Retinal pigment epithelial cell (primary cell): ENCODE data around the gene TMC4.

Source experiments
- DNase-seq: peaks from one replicate; pipeline ENCODE4 v3.0.0-alpha.2; 2010; ENCODE audit warnings: low read depth
- H3K4me3 ChIP-seq: 2 replicates; pipeline ENCODE4 v1.5.1; 2011; ENCODE audit warnings: mild to moderate bottlenecking, low read length, control low read depth, moderate library complexity
- TF ChIP-seq, protein P1 (sequence below): conservative IDR thresholded peaks from 2 replicates; pipeline ENCODE4 v1.5.1; 2011; ENCODE audit warnings: low read depth, low read length, control low read depth, inconsistent platforms

Gene TMC4

DNA sequence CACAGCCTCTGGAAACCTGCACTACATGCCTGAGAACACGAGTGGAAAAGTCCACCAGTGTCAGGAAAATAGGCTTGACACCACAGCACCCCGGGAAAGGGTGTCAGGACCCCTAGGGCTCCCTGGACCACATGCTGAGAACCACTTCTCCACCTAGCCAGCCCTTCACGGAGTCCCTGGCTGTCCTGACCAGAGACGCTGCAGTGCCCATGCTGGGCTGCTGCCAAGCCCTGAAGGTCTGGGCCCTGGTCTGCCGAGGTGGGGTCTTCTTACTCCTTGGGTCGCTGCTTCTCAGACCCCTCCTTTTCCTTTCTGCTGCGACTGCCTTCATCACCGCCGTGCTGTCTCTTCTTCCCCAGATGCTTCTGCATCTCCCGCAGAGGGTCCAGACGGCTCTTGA lies 16.5 kb downstream of the TMC4 start:
- DNase-seq = no peak
- H3K4me3 ChIP-seq = no peak overlapping the region
- TF ChIP-seq, protein P1, sequence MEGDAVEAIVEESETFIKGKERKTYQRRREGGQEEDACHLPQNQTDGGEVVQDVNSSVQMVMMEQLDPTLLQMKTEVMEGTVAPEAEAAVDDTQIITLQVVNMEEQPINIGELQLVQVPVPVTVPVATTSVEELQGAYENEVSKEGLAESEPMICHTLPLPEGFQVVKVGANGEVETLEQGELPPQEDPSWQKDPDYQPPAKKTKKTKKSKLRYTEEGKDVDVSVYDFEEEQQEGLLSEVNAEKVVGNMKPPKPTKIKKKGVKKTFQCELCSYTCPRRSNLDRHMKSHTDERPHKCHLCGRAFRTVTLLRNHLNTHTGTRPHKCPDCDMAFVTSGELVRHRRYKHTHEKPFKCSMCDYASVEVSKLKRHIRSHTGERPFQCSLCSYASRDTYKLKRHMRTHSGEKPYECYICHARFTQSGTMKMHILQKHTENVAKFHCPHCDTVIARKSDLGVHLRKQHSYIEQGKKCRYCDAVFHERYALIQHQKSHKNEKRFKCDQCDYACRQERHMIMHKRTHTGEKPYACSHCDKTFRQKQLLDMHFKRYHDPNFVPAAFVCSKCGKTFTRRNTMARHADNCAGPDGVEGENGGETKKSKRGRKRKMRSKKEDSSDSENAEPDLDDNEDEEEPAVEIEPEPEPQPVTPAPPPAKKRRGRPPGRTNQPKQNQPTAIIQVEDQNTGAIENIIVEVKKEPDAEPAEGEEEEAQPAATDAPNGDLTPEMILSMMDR = no peak

DNA sequence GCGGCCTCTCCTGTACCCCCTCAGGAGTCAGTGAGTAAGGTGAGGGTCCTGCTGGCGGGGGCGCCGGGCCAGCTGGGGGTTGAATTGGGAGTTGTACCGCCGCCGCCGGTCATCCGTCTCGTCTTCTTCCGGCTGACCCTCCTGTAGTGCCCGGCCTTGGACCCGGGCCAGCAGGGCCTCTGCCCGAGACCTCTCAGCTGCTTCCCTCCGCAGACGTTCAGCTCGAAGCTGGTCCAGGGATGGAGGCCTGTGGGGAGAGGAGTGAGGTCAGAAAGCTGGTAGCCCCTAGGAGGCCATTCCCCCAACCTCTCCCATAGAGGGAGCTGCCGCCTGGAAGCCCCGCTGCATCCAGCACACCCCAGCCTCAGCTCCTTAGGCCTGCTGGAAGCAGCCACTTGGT lies 17.3 kb downstream of the TMC4 start:
- TF ChIP-seq, protein P1 = peak; percentile 5

DNA sequence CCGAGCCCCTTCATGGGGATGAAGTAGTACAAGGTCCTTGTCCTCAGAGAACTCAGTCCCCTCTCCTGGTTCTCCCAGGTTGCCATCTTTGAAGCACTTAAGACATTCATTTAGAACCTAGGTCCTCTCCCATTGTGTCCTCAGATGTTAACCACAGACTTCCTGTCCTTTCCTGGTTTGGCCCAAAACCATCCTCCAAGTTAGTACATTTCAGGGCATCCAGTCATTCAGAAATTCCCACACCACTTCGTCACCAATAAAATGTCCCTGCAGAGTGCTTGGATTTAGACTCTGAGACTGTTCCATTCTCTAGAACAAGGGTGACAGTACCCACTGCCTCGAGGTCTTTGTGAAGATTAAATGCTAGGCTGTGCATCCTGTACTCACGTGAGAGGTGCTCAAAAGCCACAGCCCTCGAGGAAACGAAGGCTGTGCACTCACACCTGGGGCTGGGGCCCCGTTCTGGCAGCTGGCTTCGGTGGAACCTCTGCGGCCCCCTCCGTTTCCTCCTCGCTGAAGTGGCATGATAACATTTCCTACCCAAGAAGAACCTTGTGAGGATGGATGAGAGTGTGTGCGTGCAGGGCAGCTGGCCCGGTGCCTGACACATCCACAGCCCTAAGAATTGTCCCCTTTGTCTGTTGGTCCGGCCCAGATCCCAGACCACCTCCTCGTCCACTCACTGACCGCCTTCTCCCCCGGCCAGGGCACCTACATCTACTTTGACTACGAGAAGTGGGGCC lies 18.2 kb downstream of the TMC4 start:
- no peak overlapping the region for H3K4me3 ChIP-seq

More for the DNA sequence above, 17.3 kb downstream of the TMC4 start:
- DNase-seq = no peak
- no peak overlapping the region for H3K4me3 ChIP-seq

DNA sequence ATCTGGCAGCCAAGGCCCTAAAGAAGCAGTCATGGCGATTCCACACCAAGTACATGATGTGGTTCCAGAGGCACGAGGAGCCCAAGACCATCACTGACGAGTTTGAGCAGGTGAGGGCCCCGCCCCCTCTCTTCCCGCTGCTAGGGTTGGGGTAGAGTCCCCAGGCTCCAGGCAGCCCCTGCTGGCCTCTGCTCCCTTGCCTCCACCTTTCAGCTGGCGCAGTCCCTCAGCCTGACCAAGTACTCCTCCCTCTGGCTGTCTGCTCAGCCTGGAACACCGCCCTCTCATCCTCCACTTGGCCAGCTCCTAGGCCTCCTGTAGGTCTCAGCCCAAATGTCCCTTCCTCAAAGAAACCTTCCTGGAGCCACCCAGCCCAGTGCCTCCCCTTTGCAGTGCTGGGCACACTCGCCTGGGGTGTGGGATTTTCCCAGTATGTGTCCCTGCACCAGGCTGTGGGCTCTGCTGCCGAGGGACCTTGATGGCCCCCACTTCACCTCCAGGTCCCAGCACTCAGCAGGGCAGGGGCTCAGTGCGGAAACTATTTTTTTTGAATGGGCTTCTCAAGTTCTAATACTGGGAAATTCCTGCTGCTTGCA lies 19.1 kb downstream of the TMC4 start:
- H3K4me3 ChIP-seq = no peak overlapping the region
- DNase-seq = no peak
- TF ChIP-seq, protein P1 = no peak

More for the DNA sequence above, 18.2 kb downstream of the TMC4 start:
- no peak for DNase-seq
- TF ChIP-seq, protein P1 = no peak

DNA sequence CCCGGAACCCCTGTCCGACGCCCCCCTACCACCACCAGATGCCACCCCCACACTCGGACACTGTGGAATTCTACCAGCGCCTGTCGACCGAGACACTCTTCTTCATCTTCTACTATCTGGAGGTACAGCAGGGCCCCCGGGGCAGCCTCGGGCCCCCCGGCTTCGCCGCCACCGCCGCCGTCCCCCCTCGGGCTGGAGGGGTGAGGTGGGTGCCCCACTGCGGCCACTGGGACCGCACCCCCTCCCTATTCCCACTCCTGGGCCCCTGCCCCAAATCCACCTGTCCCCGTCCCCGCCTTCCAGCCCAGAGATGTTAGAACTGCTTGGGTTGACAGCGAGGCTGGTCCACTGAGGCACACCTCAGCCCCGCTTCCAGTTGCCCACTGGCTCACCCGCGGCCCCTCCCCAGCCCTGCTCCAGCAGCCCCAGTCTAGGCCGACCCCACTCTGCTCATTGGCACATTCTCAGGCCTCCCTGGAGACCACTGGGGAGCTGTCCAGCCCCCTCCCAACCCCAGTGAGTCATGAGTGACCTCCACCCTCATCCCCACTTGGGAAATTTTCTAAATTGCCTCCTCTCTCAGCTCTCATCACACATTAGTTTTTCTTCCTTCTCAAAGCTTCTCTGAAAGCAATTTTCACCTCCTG lies 20.0 kb downstream of the TMC4 start:
- H3K4me3 ChIP-seq = no peak overlapping the region
- TF ChIP-seq, protein P1 = no peak
- no peak for DNase-seq

DNA sequence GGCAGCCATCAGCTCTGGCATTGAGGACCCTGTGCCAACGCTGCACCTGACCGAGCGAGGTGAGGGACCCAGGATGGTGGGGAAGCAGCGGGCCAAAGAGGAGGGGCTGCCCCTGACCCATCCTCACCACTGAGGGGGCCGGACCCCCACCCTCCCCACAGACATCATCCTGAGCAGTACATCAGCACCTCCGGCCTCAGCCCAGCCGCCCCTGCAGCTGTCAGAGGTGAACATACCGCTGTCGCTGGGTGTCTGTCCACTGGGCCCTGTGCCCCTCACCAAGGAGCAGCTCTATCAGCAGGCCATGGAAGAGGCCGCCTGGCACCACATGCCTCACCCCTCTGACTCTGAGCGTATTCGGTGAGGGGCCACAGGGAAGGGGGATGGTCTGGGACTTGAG lies 20.7 kb downstream of the TMC4 start:
- TF ChIP-seq, protein P1 = no peak
- H3K4me3 ChIP-seq = no peak overlapping the region
- no peak for DNase-seq
